Activated CD4-positive, alpha-beta memory T cell treated with anti-CD3 and anti-CD28 coated beads, Interleukin-2, amount 10 ng/mL, durations not matched to agents 7 days and 5 days (primary cell): ENCODE measurements around the gene TNC. TPM values are rescaled to one million over a fixed set of nuclear protein-coding genes. Genes with fewer than 3 reads are reported as not detected.

Source experiments
- CTCF ChIA-PET: fragments of 350-600 bp; sonication (Branson Sonifier 250); formaldehyde crosslinking; loops from one replicate; lab custom pipeline; 2021; ENCODE audit warnings: antibody characterized with exemption, inconsistent platforms; lab: Charles Lee
- POLR2A ChIA-PET: fragments of 350-600 bp; sonication (Branson Sonifier 250); formaldehyde crosslinking; loops from one replicate; lab custom pipeline; 2021; ENCODE audit warnings: antibody characterized with exemption; lab: Charles Lee
- DNase-seq: peaks from one replicate; pipeline ENCODE4 v3.0.0-alpha.2; 2020
- H3K27ac Mint-ChIP-seq: one replicate; pipeline ENCODE4 v1.8.0; 2021; ENCODE audit warnings: mild to moderate bottlenecking, mixed read lengths
- H3K27me3 Mint-ChIP-seq: one replicate; pipeline ENCODE4 v1.8.0; 2021; ENCODE audit warnings: mixed read lengths
- H3K36me3 Mint-ChIP-seq: one replicate; pipeline ENCODE4 v1.8.0; 2021; ENCODE audit warnings: low read depth, mixed read lengths
- H3K4me1 Mint-ChIP-seq: one replicate; pipeline ENCODE4 v1.8.0; 2021; ENCODE audit warnings: mixed read lengths
- H3K4me3 Mint-ChIP-seq: one replicate; pipeline ENCODE4 v1.8.0; 2021; ENCODE audit warnings: mild to moderate bottlenecking, mixed read lengths
- H3K9me3 Mint-ChIP-seq: one replicate; pipeline ENCODE4 v1.8.0; 2021; ENCODE audit warnings: mixed read lengths
- total RNA-seq, 2 experiments: library from RNA; stranded (reverse); gene quantifications; one replicate each; pipeline ENCODE4 v1.2.3, GENCODE V29; 2021

Gene TNC
- total RNA-seq, 2 experiments from 2014 or later, result 0.03 TPM; not detected in 1

DNA sequence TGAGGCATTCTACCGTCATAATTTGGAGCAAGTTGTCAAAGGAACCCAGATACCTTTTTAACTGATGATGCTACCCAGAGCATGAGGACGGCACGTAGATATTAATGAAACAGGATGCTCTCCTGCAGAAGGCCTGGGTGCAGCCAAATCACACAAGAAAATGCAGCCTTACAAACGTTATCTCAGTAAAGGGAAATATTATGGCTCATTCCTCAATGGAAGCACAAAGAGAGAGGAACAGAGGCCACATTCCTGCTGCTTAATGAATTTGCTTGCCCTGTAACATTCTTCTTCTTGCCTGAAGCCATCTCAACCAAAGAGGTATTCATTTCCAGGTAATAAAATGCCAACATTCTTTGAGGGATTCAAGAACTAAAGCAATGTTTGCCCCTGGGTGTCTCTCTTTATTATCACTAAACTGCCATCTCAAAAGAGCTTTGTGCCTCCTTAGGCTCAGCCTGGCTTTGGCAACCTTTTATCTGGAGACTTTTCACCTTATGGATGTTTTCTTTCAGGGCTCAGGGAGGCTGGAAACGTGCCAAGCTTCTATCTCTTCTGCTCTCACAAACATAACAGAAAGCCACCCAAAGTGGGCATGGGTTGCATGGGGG, 92.9 kb downstream of the TNC start:
- H3K36me3 Mint-ChIP-seq, result no peaks in the 10 kb centered on the region
- ChIA-PET CTCF (interaction anchor here (1.2 kb wide), 1 partner anchor 11 kb away, joined by 5 read pairs; no protein-coding TSS in a partner anchor), POLR2A (no interaction called here)
- DNase-seq, result no peak
- H3K4me1 Mint-ChIP-seq, result peaks cover 12% of the 10 kb centered on the region
- no peak overlapping the region for H3K4me3 Mint-ChIP-seq
- no peak overlapping the region for H3K27ac Mint-ChIP-seq
- peaks cover 10% of the 10 kb centered on the region for H3K27me3 Mint-ChIP-seq
- no peaks in the 10 kb centered on the region for H3K9me3 Mint-ChIP-seq

DNA sequence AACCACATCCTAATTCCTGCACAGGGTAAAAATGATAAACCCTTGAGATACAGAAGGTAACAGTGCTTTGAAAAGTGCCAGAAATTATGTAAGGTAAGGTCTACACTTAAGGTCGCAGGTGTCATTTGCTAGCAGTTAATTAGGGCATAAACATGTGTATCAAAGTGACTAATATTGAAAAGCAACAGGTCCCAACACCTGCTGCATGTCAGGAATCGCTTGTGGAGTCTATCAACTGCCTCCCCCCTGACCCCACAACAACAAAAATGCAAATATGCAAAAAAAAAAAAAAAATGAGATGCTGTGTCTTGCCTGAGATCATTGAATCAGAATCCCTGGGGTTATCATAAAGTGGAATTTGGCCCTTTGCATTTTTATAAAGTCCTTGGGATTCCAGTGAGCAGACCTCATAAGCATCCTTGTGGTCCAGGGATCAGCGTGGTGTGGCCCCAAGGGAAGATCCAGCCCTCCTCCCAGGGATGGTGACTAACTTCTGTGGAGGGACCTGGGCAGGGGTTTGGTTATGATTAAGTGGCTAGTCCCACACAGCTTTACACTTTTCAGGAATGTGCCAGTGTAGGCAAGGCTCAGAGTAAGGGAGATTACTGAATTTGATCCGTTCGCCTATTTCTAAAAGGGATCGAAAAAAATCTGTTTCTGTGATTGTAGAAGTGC, 95.1 kb downstream of the TNC start:
- DNase-seq, result no peak
- Mint-ChIP-seq H3K4me3 (no peak overlapping the region), H3K27me3 (peaks cover 10% of the 10 kb centered on the region), H3K4me1 (peaks cover 1% of the 10 kb centered on the region), H3K36me3 (no peaks in the 10 kb centered on the region), H3K27ac (no peak overlapping the region), H3K9me3 (no peaks in the 10 kb centered on the region)
- ChIA-PET POLR2A (no interaction called here), CTCF (interaction anchor here (1.6 kb wide), 1 partner anchor 342 kb away, joined by 9 read pairs; no protein-coding TSS in a partner anchor)

DNA sequence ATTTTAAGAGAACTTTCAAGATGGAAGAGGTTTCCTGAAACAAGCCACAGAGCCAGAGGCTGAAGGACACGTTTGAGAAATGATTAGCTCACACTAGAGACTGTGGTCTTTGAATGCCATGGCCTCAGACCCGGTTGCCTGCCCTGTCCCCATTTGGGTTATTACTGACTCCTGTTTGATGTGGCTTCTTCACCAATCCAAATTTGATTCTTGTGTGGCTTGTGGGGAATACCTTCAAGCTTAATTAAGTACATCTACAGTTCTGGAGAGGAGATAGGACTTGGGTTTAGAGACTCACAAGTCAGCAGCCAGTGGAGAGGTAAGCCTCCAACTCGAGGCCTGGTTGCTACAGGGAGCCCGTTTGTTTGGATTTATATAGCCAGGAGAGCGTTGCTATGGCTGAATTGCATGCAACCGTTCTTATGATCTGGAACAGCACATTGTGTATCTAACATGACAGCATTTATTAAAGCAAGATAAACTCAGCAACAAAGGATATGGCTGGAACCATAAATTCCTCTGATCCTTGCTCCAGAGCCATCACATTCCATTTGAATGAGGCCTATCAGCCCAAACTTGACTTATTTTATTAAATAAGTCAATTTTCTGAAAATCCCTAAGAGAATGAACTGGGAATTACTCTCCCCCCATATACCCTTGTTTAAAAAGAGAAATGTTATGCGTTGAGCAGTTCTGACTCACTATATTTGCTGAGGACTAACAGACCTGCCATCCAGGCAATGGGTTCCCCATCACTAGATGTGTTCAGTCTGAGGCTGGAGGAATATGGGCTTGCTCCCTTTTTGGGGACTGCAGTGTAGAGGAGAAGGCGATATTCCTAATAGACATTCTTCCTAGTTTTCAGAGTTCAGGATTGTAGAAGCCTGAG, 99.2 kb downstream of the TNC start:
- CTCF ChIA-PET, result interaction anchor here (1.3 to 13.7 kb wide), 3 partner anchors 88 to 339 kb away, joined by 4 to 173 read pairs (median 7); partner anchors contain the start of genes TEX48 and TNFSF8
- H3K27me3 Mint-ChIP-seq, result peaks cover 19% of the 10 kb centered on the region
- POLR2A ChIA-PET, result interaction anchor here (0.9 kb wide), 1 partner anchor 88 kb away, joined by 3 read pairs; the partner anchor contains the start of gene TNFSF8

DNA sequence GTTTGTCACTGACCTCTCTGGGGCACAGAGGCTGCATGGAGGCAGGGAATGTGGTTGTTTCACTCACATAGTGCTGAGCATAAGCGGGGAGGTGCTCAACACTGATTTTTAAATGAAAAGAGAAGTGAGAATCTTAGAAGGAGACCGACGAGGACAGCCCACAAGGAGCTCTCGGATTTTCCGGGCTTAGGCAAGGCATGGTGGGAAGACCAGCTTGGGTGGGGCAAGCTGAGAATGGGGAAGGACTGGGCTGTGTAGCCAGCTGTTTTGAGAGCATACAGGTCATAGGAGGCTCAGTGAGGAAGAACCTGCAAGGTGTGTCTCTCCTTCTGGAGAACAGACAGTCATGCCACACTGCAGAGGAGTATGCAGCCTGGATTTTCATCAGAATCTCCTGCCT, 101.6 kb downstream of the TNC start:
- no peaks in the 10 kb centered on the region for H3K36me3 Mint-ChIP-seq
- H3K9me3 Mint-ChIP-seq, result no peaks in the 10 kb centered on the region
- no peak for DNase-seq
- H3K4me3 Mint-ChIP-seq, result no peak overlapping the region
- ChIA-PET CTCF (interaction anchor here (0.8 to 13.7 kb wide), 6 partner anchors 102 to 508 kb away, joined by 3 to 173 read pairs (median 27); partner anchors contain the start of gene TEX48), POLR2A (interaction anchor here (2.8 kb wide), 1 partner anchor 335 kb away, joined by 10 read pairs; no protein-coding TSS in a partner anchor)
- H3K27me3 Mint-ChIP-seq, result peaks cover 12% of the 10 kb centered on the region
- H3K27ac Mint-ChIP-seq, result no peak overlapping the region
- peaks cover 24% of the 10 kb centered on the region for H3K4me1 Mint-ChIP-seq

More for the DNA sequence above, 99.2 kb downstream of the TNC start:
- H3K4me1 Mint-ChIP-seq, result peaks cover 9% of the 10 kb centered on the region
- H3K4me3 Mint-ChIP-seq, result no peak overlapping the region
- H3K27ac Mint-ChIP-seq, result no peak overlapping the region
- no peak for DNase-seq
- no peaks in the 10 kb centered on the region for H3K9me3 Mint-ChIP-seq
- H3K36me3 Mint-ChIP-seq, result no peaks in the 10 kb centered on the region

DNA sequence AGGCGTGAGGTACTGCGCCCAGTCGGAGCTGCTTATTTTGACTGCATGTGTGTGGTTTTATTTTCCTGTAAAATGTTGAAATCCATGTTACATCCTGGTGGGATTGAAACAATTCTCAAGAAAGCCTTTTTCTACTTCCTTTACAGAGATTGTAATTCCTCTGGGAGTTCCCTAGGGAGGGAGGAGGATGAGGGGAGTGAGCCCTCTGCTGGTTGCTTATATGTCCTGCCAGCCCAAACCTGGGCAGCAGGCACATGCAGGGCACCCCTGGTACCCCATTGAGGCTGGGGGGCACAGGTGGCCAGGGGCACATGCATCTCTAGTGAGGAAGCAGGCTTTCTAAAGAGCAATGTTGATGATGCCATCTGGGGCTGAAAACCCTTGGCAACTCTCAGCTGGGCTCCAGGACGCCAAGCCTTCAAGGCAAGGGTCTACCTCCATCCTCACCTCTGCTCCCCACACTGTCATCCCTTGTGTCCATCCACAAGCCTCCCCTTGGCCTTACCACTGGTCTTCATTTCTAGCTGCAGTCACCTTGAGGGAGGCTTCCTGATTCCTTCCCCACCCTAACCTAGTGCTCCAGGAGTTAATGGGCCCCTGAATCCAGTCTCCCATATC, 102.8 kb downstream of the TNC start:
- peaks cover 24% of the 10 kb centered on the region for H3K4me1 Mint-ChIP-seq
- no peak for DNase-seq
- H3K27ac Mint-ChIP-seq, result no peak overlapping the region
- ChIA-PET CTCF (interaction anchor here (0.7 to 13.7 kb wide), 28 partner anchors 10 to 609 kb away, joined by 3 to 173 read pairs (median 5); partner anchors contain the start of genes TEX48, TEX53 and TNFSF8), POLR2A (interaction anchor here (0.8 to 2.8 kb wide), 5 partner anchors 85 to 339 kb away, joined by 3 to 10 read pairs (median 4); partner anchors contain the start of gene TNFSF8)
- no peaks in the 10 kb centered on the region for H3K9me3 Mint-ChIP-seq
- H3K36me3 Mint-ChIP-seq, result no peaks in the 10 kb centered on the region
- peaks cover 13% of the 10 kb centered on the region for H3K27me3 Mint-ChIP-seq
- no peak overlapping the region for H3K4me3 Mint-ChIP-seq

DNA sequence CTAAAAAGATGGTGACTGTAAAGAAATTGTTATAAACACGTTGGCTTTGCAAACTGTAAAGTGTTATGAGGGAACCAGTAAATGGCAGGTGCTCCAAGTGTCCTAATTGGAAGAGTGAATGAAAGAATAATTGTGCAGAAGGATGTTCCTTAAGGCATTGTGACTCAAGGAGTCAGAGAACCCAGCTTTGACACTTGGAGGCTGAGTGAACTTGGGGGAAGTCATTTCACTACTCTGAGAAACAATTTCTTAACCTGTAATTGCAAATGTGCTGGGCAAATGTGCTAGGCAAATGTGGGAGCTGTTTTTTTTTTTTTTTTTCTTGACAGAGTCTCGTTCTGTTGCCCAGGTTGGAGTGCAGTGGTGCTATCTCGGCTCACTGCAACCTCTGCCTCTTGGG, 103.5 kb downstream of the TNC start:
- Mint-ChIP-seq H3K27me3 (peaks cover 17% of the 10 kb centered on the region), H3K27ac (no peak overlapping the region), H3K9me3 (no peaks in the 10 kb centered on the region), H3K36me3 (no peaks in the 10 kb centered on the region), H3K4me3 (no peak overlapping the region), H3K4me1 (peaks cover 27% of the 10 kb centered on the region)
- CTCF ChIA-PET, result interaction anchor here (0.6 to 13.7 kb wide), 35 partner anchors 9 to 609 kb away, joined by 3 to 173 read pairs (median 5); partner anchors contain the start of genes TEX48, TEX53 and TNFSF8
- no peak for DNase-seq
- POLR2A ChIA-PET, result interaction anchor here (0.8 to 2.8 kb wide), 6 partner anchors 84 to 361 kb away, joined by 3 to 10 read pairs (median 4); partner anchors contain the start of gene TNFSF8

DNA sequence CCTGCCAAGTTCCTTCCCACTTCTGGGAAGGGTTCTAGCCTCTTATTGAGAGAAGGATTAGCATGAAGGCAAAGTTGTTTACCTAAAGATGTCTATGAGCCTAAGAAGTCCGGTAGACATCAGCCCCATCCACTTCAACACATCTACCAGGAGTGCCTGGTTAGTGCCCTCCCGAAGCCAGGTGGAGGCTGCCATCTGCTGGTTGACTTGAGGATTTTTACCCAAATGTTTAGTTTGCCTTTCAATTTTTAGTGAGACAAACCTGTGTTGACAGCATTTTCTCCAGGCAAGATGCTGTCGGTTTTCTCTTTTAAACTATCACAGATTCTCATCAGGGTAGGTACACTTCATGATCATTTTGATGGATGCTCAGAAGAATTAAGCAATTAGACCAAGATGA, 104.0 kb downstream of the TNC start:
- H3K27ac Mint-ChIP-seq, result peak overlapping the region; percentile 24
- H3K27me3 Mint-ChIP-seq, result peaks cover 17% of the 10 kb centered on the region
- no peak overlapping the region for H3K4me3 Mint-ChIP-seq
- POLR2A ChIA-PET, result interaction anchor here (0.8 to 2.8 kb wide), 6 partner anchors 84 to 361 kb away, joined by 3 to 10 read pairs (median 4); partner anchors contain the start of gene TNFSF8
- no peaks in the 10 kb centered on the region for H3K36me3 Mint-ChIP-seq
- no peaks in the 10 kb centered on the region for H3K9me3 Mint-ChIP-seq
- DNase-seq, result peak; percentile 83
- H3K4me1 Mint-ChIP-seq, result peaks cover 30% of the 10 kb centered on the region
- CTCF ChIA-PET, result interaction anchor here (0.6 to 13.7 kb wide), 34 partner anchors 9 to 608 kb away, joined by 3 to 173 read pairs (median 5); partner anchors contain the start of genes TEX48, TEX53 and TNFSF8

DNA sequence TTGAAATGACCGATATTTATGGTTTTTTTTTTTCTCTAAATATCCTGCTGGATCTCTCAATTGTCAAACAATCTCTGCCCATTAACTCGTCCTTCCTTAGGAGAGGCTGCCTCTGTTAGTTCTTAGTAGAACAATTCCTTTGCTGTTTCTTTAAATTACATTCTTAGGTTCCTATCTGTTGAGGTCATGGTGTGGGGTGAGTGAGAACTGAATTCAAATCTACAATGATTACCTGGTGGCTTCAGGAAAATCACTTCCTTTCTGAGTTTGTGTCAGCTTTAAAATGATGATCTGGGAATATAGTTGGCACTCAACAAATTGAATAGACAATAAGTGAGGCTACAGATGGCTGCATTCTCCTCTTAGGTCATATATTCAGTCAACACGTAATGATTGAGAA, 105.5 kb downstream of the TNC start:
- no peak overlapping the region for H3K4me3 Mint-ChIP-seq
- DNase-seq, result no peak
- CTCF ChIA-PET, result interaction anchor here (0.7 to 13.7 kb wide), 9 partner anchors 83 to 333 kb away, joined by 3 to 173 read pairs (median 6); partner anchors contain the start of genes TEX48 and TNFSF8
- peaks cover 17% of the 10 kb centered on the region for H3K27me3 Mint-ChIP-seq
- H3K4me1 Mint-ChIP-seq, result peaks cover 39% of the 10 kb centered on the region
- no peaks in the 10 kb centered on the region for H3K36me3 Mint-ChIP-seq
- POLR2A ChIA-PET, result interaction anchor here (0.7 to 1.5 kb wide), 3 partner anchors 102 to 318 kb away, joined by 3 to 4 read pairs (median 3); no protein-coding TSS in a partner anchor
- H3K27ac Mint-ChIP-seq, result no peak overlapping the region
- no peaks in the 10 kb centered on the region for H3K9me3 Mint-ChIP-seq

DNA sequence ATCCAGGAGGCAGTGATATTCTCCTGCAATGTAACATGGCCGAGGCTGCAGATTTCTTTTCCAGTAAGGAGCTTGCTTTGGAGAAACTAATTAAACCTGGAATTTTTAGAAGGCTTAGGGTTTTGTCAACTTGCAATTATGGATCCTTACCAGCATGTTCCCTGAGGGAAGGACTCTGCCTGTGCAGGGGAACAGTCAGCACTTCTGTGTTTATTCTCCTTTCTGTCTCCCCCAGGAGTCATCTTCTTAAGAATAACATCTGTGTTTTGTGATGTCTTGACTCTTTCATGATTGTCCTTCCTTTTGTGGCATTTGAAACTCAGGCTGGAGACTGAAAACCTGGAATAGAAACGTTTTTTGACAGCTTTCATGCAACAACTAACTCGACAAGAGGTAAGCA, 107.1 kb downstream of the TNC start:
- Mint-ChIP-seq H3K27me3 (peaks cover 11% of the 10 kb centered on the region), H3K4me1 (peaks cover 56% of the 10 kb centered on the region), H3K9me3 (no peaks in the 10 kb centered on the region), H3K27ac (no peak overlapping the region), H3K36me3 (no peaks in the 10 kb centered on the region), H3K4me3 (no peak overlapping the region)
- DNase-seq, result no peak
- ChIA-PET POLR2A (interaction anchor here (1.4 to 8.5 kb wide), 3 partner anchors 21 to 316 kb away, joined by 3 to 69 read pairs (median 4); partner anchors contain the start of gene TNFSF8), CTCF (interaction anchor here (0.9 to 13.7 kb wide), 7 partner anchors 97 to 605 kb away, joined by 3 to 173 read pairs (median 4); partner anchors contain the start of gene TEX48)

DNA sequence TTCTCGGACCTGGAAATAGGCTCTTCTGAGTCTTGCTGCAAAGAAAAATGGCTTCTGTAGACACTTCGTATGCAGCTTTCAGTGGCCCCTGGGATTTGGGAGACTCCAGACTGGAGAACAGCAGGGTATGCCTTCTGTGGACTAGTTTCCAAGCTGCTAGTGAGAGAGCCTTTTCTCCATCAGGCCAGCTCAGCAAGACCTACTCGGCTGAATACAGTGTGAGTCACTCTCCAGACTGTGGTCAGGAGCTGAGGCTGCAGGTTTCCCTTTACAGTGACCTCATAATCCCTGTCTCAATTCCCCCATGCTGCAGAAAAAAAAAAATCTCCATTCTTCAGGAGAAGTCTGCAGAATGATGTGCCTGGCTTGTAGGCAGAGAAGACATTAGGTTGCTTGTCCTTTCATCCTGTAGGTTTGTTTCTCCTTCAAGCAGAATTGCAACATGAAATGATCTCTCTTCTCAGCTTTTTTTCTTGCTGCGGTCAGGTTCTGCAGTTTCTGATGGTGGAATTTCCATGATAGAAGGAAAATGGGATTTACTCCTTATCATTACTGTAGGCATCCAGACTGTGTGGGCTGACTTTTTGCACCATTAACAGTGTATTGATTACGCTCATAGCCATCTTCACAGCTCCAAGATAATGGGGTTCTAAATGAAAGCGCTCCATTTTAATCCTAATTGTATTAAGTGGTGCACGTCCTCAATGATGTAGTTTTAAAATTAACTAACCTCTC, 109.3 kb downstream of the TNC start:
- H3K4me3 Mint-ChIP-seq, result no peak overlapping the region
- no peaks in the 10 kb centered on the region for H3K9me3 Mint-ChIP-seq
- H3K36me3 Mint-ChIP-seq, result peaks cover 4% of the 10 kb centered on the region
- no peak overlapping the region for H3K27ac Mint-ChIP-seq
- peaks cover 8% of the 10 kb centered on the region for H3K27me3 Mint-ChIP-seq
- ChIA-PET POLR2A (interaction anchor here (0.7 to 8.5 kb wide), 8 partner anchors 19 to 328 kb away, joined by 3 to 69 read pairs (median 4); partner anchors contain the start of gene TNFSF8), CTCF (interaction anchor here (0.8 to 13.7 kb wide), 3 partner anchors 100 to 329 kb away, joined by 3 to 173 read pairs (median 4); partner anchors contain the start of gene TEX48)
- DNase-seq, result no peak
- H3K4me1 Mint-ChIP-seq, result peaks cover 61% of the 10 kb centered on the region
